ENCODE results near the gene ANKFY1.
A peak's percentile ranks its signal among the peaks of the same experiment; 100 is the strongest.
"Not testable (repeated sequence)": the region's sequence is repeated elsewhere in the genome, so short reads cannot be mapped to it uniquely, and the experiment has no call there.

The ANKFY1 gene

GRCh38 chr17:4194796-4195195 is 69.0 kb downstream of the ANKFY1 start:
- no peak overlapping the region for H3K4me3 ChIP-seq (replicated peaks in 1 of 2; ENCODE audit: low read depth in 2 of 2, low read length in 2 of 2)
- DNase-seq (ENCODE audit: low read depth in 2 of 2), result no peak
- no peak for TF ChIP-seq CTCF (IDR thresholded peaks at IDR 0.05; ENCODE audit: low read depth, low read length)

- DNase-seq (ENCODE audit: low read depth in 2 of 2); H3K4me3 ChIP-seq (replicated peaks in 1 of 2; ENCODE audit: low read depth in 2 of 2, low read length in 2 of 2): not testable (repeated sequence)
These were observed 73.0 kb downstream of the ANKFY1 start for GRCh38 chr17:4190791-4191190.

- H3K4me3 ChIP-seq (replicated peaks in 1 of 2; ENCODE audit: low read depth in 2 of 2, low read length in 2 of 2), result no peak overlapping the region
- DNase-seq (ENCODE audit: low read depth in 2 of 2), result no peak
- no peak for TF ChIP-seq CTCF (IDR thresholded peaks at IDR 0.05; ENCODE audit: low read depth, low read length)
These were observed 74.5 kb downstream of the ANKFY1 start for GRCh38 chr17:4189280-4189679.

GRCh38 chr17:4188076-4188475 is 75.7 kb downstream of the ANKFY1 start:
- no peak for TF ChIP-seq CTCF (IDR thresholded peaks at IDR 0.05; ENCODE audit: low read depth, low read length)
- DNase-seq (ENCODE audit: low read depth in 2 of 2), result no peak
- no peak overlapping the region for H3K4me3 ChIP-seq (replicated peaks in 1 of 2; ENCODE audit: low read depth in 2 of 2, low read length in 2 of 2)

- DNase-seq (ENCODE audit: low read depth in 2 of 2), result no peak
- no peak for TF ChIP-seq CTCF (IDR thresholded peaks at IDR 0.05; ENCODE audit: low read depth, low read length)
- no peak overlapping the region for H3K4me3 ChIP-seq (replicated peaks in 1 of 2; ENCODE audit: low read depth in 2 of 2, low read length in 2 of 2)
These were observed 76.7 kb downstream of the ANKFY1 start for GRCh38 chr17:4187076-4187475.

GRCh38 chr17:4186357-4186881 is 77.4 kb downstream of the ANKFY1 start:
- DNase-seq (ENCODE audit: low read depth in 2 of 2), result peak in 1 of 2 donors; percentile 19
- no peak for TF ChIP-seq CTCF (IDR thresholded peaks at IDR 0.05; ENCODE audit: low read depth, low read length)
- H3K4me3 ChIP-seq (replicated peaks in 1 of 2; ENCODE audit: low read depth in 2 of 2, low read length in 2 of 2), result no peak overlapping the region

- no peak overlapping the region for H3K4me3 ChIP-seq (replicated peaks in 1 of 2; ENCODE audit: low read depth in 2 of 2, low read length in 2 of 2)
- no peak for TF ChIP-seq CTCF (IDR thresholded peaks at IDR 0.05; ENCODE audit: low read depth, low read length)
- no peak for DNase-seq (ENCODE audit: low read depth in 2 of 2)
These were observed 78.1 kb downstream of the ANKFY1 start for GRCh38 chr17:4185656-4186055.
